GDM1 (cell line): ENCODE measurements around the gene DMBT1.

Source experiments
- DNase-seq: peaks from one replicate; lab custom pipeline; 2025; lab: John Stamatoyannopoulos, UW

DMBT1 gene

GRCh38 chr10:122560279-122560804 lies at the start of gene DMBT1:
Gene DMBT1 (plus strand): TSS chr10:122560754. CDS start chr10:122560771, 17 bp downstream.
- no peak for DNase-seq

- DNase-seq = no peak
Observed at GRCh38 chr10:122513053-122513452, 47.5 kb upstream of the DMBT1 start.

- DNase-seq = no peak
Observed at GRCh38 chr10:122514045-122514840, 46.3 kb upstream of the DMBT1 start.

- no peak for DNase-seq
Observed at GRCh38 chr10:122515022-122515424, 45.5 kb upstream of the DMBT1 start.

- DNase-seq = no peak
Observed at GRCh38 chr10:122515588-122516231, 44.8 kb upstream of the DMBT1 start.

GRCh38 chr10:122516734-122517133 lies 43.8 kb upstream of the DMBT1 start:
- DNase-seq = no peak

- DNase-seq = no peak
Observed at GRCh38 chr10:122519144-122519543, 41.4 kb upstream of the DMBT1 start.

GRCh38 chr10:122519873-122520272 lies 40.7 kb upstream of the DMBT1 start:
- DNase-seq = no peak

- DNase-seq = no peak
Observed at GRCh38 chr10:122521011-122521410, 39.5 kb upstream of the DMBT1 start.

GRCh38 chr10:122524811-122525210 lies 35.7 kb upstream of the DMBT1 start:
- no peak for DNase-seq

- no peak for DNase-seq
Observed at GRCh38 chr10:122525788-122526187, 34.8 kb upstream of the DMBT1 start.

- DNase-seq = no peak
Observed at GRCh38 chr10:122526892-122527291, 33.7 kb upstream of the DMBT1 start.

GRCh38 chr10:122530177-122530576 lies 30.4 kb upstream of the DMBT1 start:
- no peak for DNase-seq

GRCh38 chr10:122531261-122531660 lies 29.3 kb upstream of the DMBT1 start:
- DNase-seq = no peak

GRCh38 chr10:122531939-122532338 lies 28.6 kb upstream of the DMBT1 start:
- DNase-seq = no peak

- no peak for DNase-seq
Observed at GRCh38 chr10:122532601-122533296, 27.8 kb upstream of the DMBT1 start.

- DNase-seq = no peak
Observed at GRCh38 chr10:122537545-122537944, 23.0 kb upstream of the DMBT1 start.

- DNase-seq = no peak
Observed at GRCh38 chr10:122541541-122542002, 19.0 kb upstream of the DMBT1 start.

GRCh38 chr10:122543676-122544445 lies 16.7 kb upstream of the DMBT1 start:
- DNase-seq = no peak

GRCh38 chr10:122544493-122544892 lies 16.1 kb upstream of the DMBT1 start:
- DNase-seq = no peak

GRCh38 chr10:122546242-122546641 lies 14.3 kb upstream of the DMBT1 start:
- DNase-seq = no peak
